Common myeloid progenitor, CD34-positive (primary cell): ENCODE data around the gene ANKS6.

Source experiments
- CTCF ChIA-PET: fragments of 350-600 bp; sonication (Branson Sonifier 250); formaldehyde crosslinking; loops from one replicate; lab custom pipeline; 2021; ENCODE audit warnings: antibody characterized with exemption; lab: Charles Lee
- POLR2A ChIA-PET: fragments of 350-600 bp; sonication (Branson Sonifier 250); formaldehyde crosslinking; loops from one replicate; lab custom pipeline; 2021; ENCODE audit warnings: antibody characterized with exemption; lab: Charles Lee
- DNase-seq, 3 donors: peaks; one replicate each; pipeline versions ENCODE4 v3.0.0 to v3.0.0-alpha.2; 2013
- H3K27ac ChIP-seq, 2 experiments: 1 replicate in 1 of 2; 2 replicates in 1 of 2; pipeline ENCODE4 v1.7.0; 2013; ENCODE audit warnings: inconsistent platforms in 2 of 2, low read length in 2 of 2, mild to moderate bottlenecking in 2 of 2, low read depth in 1 of 2, moderate library complexity in 1 of 2; ENCODE audit not compliant: severe bottlenecking in 2 of 2, insufficient read depth in 1 of 2, poor library complexity in 1 of 2
- H3K27me3 ChIP-seq, 5 experiments: replicated peaks in 2 of 5; 1 replicate in 3 of 5; 2 replicates in 2 of 5; pipeline versions ENCODE4 v1.6.1 to v1.7.0; 2013; ENCODE audit warnings: low read length in 4 of 5, mild to moderate bottlenecking in 2 of 5, moderate library complexity in 2 of 5, inconsistent platforms in 1 of 5; ENCODE audit not compliant: insufficient read depth in 5 of 5, control insufficient read depth in 4 of 5
- H3K36me3 ChIP-seq, 4 experiments: 1 replicate in 2 of 4; 2 replicates in 2 of 4; pipeline versions ENCODE4 v1.6.1 to v1.7.0; 2013; ENCODE audit warnings: low read length in 3 of 4, control low read depth in 1 of 4, mild to moderate bottlenecking in 1 of 4; ENCODE audit not compliant: control insufficient read depth in 4 of 4, insufficient read depth in 4 of 4
- H3K4me1 ChIP-seq, 4 experiments: 1 replicate in 3 of 4; 2 replicates in 1 of 4; pipeline versions ENCODE4 v1.6.1 to v1.7.1; 2013; ENCODE audit warnings: low read length in 3 of 4, mild to moderate bottlenecking in 3 of 4, control low read depth in 1 of 4, inconsistent platforms in 1 of 4, moderate library complexity in 1 of 4; ENCODE audit not compliant: control insufficient read depth in 4 of 4, insufficient read depth in 4 of 4; ENCODE audit errors: control extremely low read depth in 1 of 4
- H3K4me3 ChIP-seq, 7 experiments: 1 replicate in 4 of 7; 2 replicates in 3 of 7; pipeline versions ENCODE4 v1.5.1 to v1.7.0; 2013; ENCODE audit warnings: mild to moderate bottlenecking in 7 of 7, low read length in 6 of 7, moderate library complexity in 6 of 7, inconsistent platforms in 2 of 7, low read depth in 2 of 7, control low read depth in 1 of 7; ENCODE audit not compliant: insufficient read depth in 4 of 7, control insufficient read depth in 1 of 7; ENCODE audit errors: extremely low read depth in 1 of 7
- H3K9me3 ChIP-seq, 5 experiments: 1 replicate in 4 of 5; 2 replicates in 1 of 5; pipeline versions ENCODE4 v1.6.1 to v1.7.1; 2013; ENCODE audit warnings: low read length in 4 of 5, mild to moderate bottlenecking in 2 of 5, inconsistent platforms in 1 of 5, low read depth in 1 of 5, moderate library complexity in 1 of 5; ENCODE audit not compliant: control insufficient read depth in 4 of 5, insufficient read depth in 2 of 5; ENCODE audit errors: control extremely low read depth in 1 of 5
- WGBS: methylation state at CpG from one replicate; pipeline ENCODE4 v1.1.5; 2013; ENCODE audit not compliant: insufficient coverage; 5-methylcytosine and 5-hydroxymethylcytosine counted together

Gene ANKS6

GRCh38 chr9:98692392-98692791, 104.0 kb downstream of the ANKS6 start:
- WGBS, result 90% methylated on average over 3 of the region's 7 CpGs
- ChIA-PET CTCF (no interaction called here), POLR2A (no interaction called here)
- peaks cover 0 to 12% (median 10%) of the 10 kb centered on the region in 5 experiments for H3K27me3 ChIP-seq
- peaks cover 0 to 3% (median under 1%) of the 10 kb centered on the region in 4 experiments for H3K4me1 ChIP-seq
- H3K36me3 ChIP-seq, result no peaks in the 10 kb centered on the region
- DNase-seq, result no peak
- no peaks in the 10 kb centered on the region for H3K9me3 ChIP-seq
- H3K4me3 ChIP-seq, result no peak overlapping the region
- no peak overlapping the region for H3K27ac ChIP-seq

GRCh38 chr9:98691890-98692289, 104.5 kb downstream of the ANKS6 start:
- Histone ChIP-seq H3K27ac (no peak overlapping the region), H3K4me3 (no peak overlapping the region), H3K9me3 (no peaks in the 10 kb centered on the region), H3K27me3 (peaks cover 0 to 10% (median 10%) of the 10 kb centered on the region in 5 experiments), H3K36me3 (no peaks in the 10 kb centered on the region), H3K4me1 (peaks cover 0 to 8% (median 4%) of the 10 kb centered on the region in 4 experiments)
- CTCF ChIA-PET, result no interaction called here
- WGBS, result 87% methylated on average over 3 of the region's 3 CpGs
- DNase-seq, result no peak
- POLR2A ChIA-PET, result no interaction called here

GRCh38 chr9:98690686-98691085, 105.7 kb downstream of the ANKS6 start:
- 79% methylated on average over 1 of the region's 1 CpG for WGBS

GRCh38 chr9:98688710-98689495, 107.5 kb downstream of the ANKS6 start:
- no peaks in the 10 kb centered on the region for H3K36me3 ChIP-seq
- ChIA-PET POLR2A (no interaction called here), CTCF (interaction anchor here (0.5 to 1.4 kb wide), 2 partner anchors 13 to 17 kb away, joined by 3 to 4 read pairs; no protein-coding TSS in a partner anchor)
- peaks cover 0 to 6% (median 3%) of the 10 kb centered on the region in 5 experiments for H3K27me3 ChIP-seq
- H3K4me3 ChIP-seq, result no peak overlapping the region
- DNase-seq, result no peak
- WGBS, result 90% methylated on average over 6 of the region's 7 CpGs
- no peak overlapping the region for H3K27ac ChIP-seq
- H3K9me3 ChIP-seq, result no peaks in the 10 kb centered on the region
- peaks cover 0 to 13% (median 9%) of the 10 kb centered on the region in 4 experiments for H3K4me1 ChIP-seq

More at GRCh38 chr9:98690686-98691085, 105.7 kb downstream of the ANKS6 start:
- ChIA-PET CTCF (interaction anchor here (1.4 kb wide), 1 partner anchor 14 kb away, joined by 4 read pairs; no protein-coding TSS in a partner anchor), POLR2A (no interaction called here)
- H3K27me3 ChIP-seq, result peaks cover 0 to 10% (median 3%) of the 10 kb centered on the region in 5 experiments
- peaks cover 0 to 13% (median 9%) of the 10 kb centered on the region in 4 experiments for H3K4me1 ChIP-seq
- no peak overlapping the region for H3K4me3 ChIP-seq
- H3K9me3 ChIP-seq, result no peaks in the 10 kb centered on the region
- no peaks in the 10 kb centered on the region for H3K36me3 ChIP-seq
- no peak overlapping the region for H3K27ac ChIP-seq
- DNase-seq, result no peak

GRCh38 chr9:98687911-98688310, 108.4 kb downstream of the ANKS6 start:
- POLR2A ChIA-PET, result no interaction called here
- CTCF ChIA-PET, result no interaction called here
- 100% methylated on average over 1 of the region's 1 CpG for WGBS
- Histone ChIP-seq H3K36me3 (no peaks in the 10 kb centered on the region), H3K4me3 (no peak overlapping the region), H3K27me3 (peaks cover 0 to 3% (median 3%) of the 10 kb centered on the region in 5 experiments), H3K9me3 (no peaks in the 10 kb centered on the region), H3K27ac (no peak overlapping the region), H3K4me1 (peaks cover 0 to 13% (median 9%) of the 10 kb centered on the region in 4 experiments)
- DNase-seq, result peak in 1 of 3 donors; percentile 21

GRCh38 chr9:98686961-98687855, 109.1 kb downstream of the ANKS6 start:
- no peaks in the 10 kb centered on the region for H3K36me3 ChIP-seq
- no peak overlapping the region for H3K27ac ChIP-seq
- DNase-seq, result peak in 2 of 3 donors; percentile 35 to 46
- ChIA-PET CTCF (no interaction called here), POLR2A (no interaction called here)
- no peak overlapping the region for H3K4me3 ChIP-seq
- no peaks in the 10 kb centered on the region for H3K9me3 ChIP-seq
- H3K4me1 ChIP-seq, result peaks cover 0 to 13% (median 9%) of the 10 kb centered on the region in 4 experiments
- H3K27me3 ChIP-seq, result peaks cover 0 to 3% (median 3%) of the 10 kb centered on the region in 5 experiments
- 38% methylated on average over 6 of the region's 7 CpGs for WGBS
